CD4-positive, alpha-beta memory T cell (primary cell): ENCODE data around the gene CADPS. TPM values are rescaled to one million over a fixed set of nuclear protein-coding genes. Genes with fewer than 3 reads are reported as not detected.

ENCODE experiments used
- CTCF ChIA-PET: fragments of 350-600 bp; sonication (Branson Sonifier 250); formaldehyde crosslinking; loops from one replicate; lab custom pipeline; 2021; ENCODE audit warnings: inconsistent platforms; ENCODE audit not compliant: partially characterized antibody; lab: Charles Lee
- POLR2A ChIA-PET: fragments of 350-600 bp; sonication (Branson Sonifier 250); formaldehyde crosslinking; loops from one replicate; lab custom pipeline; 2021; ENCODE audit not compliant: partially characterized antibody; lab: Charles Lee
- DNase-seq, 5 donors: peaks; one replicate each; pipeline versions ENCODE4 v3.0.0 to v3.0.0-alpha.2; 2020 to 2022; ENCODE audit warnings: mixed read lengths in 1 of 5
- H3K27ac ChIP-seq: one replicate; pipeline ENCODE4 v1.7.0; 2013; ENCODE audit warnings: low read depth, low read length
- H3K27me3 ChIP-seq: 2 replicates; pipeline ENCODE4 v1.7.0; 2013; ENCODE audit warnings: mild to moderate bottlenecking, low read length, moderate library complexity; ENCODE audit not compliant: insufficient read depth
- H3K36me3 ChIP-seq: 2 replicates; pipeline ENCODE4 v1.7.0; 2013; ENCODE audit warnings: mild to moderate bottlenecking, low read length, moderate library complexity; ENCODE audit not compliant: insufficient read depth
- H3K4me1 ChIP-seq: 2 replicates; pipeline ENCODE4 v1.7.0; 2013; ENCODE audit warnings: mild to moderate bottlenecking, low read length, moderate library complexity; ENCODE audit not compliant: insufficient read depth
- H3K4me3 ChIP-seq, 2 donors: one replicate each; pipeline ENCODE4 v1.7.0; 2013; ENCODE audit warnings: low read length in 2 of 2, mild to moderate bottlenecking in 1 of 2
- H3K9me3 ChIP-seq, 2 donors: one replicate each; pipeline ENCODE4 v1.7.0; 2013; ENCODE audit warnings: low read length in 2 of 2, control low read depth in 1 of 2; ENCODE audit not compliant: control insufficient read depth in 1 of 2
- H3K27ac Mint-ChIP-seq, 7 donors: one replicate each; pipeline ENCODE4 v1.8.0; 2020 to 2021; ENCODE audit warnings: mixed read lengths in 7 of 7, mild to moderate bottlenecking in 6 of 7, inconsistent platforms in 3 of 7, moderate library complexity in 3 of 7
- H3K27me3 Mint-ChIP-seq, 2 donors: one replicate each; pipeline ENCODE4 v1.8.0; 2020 to 2021; ENCODE audit warnings: mixed read lengths in 2 of 2
- H3K36me3 Mint-ChIP-seq, 2 donors: one replicate each; pipeline ENCODE4 v1.8.0; 2020 to 2021; ENCODE audit warnings: mixed read lengths in 2 of 2, inconsistent platforms in 1 of 2, mild to moderate bottlenecking in 1 of 2
- H3K4me1 Mint-ChIP-seq, 4 donors: one replicate each; pipeline ENCODE4 v1.8.0; 2020 to 2021; ENCODE audit warnings: mixed read lengths in 4 of 4, mild to moderate bottlenecking in 1 of 4
- H3K4me3 Mint-ChIP-seq, 8 donors: one replicate each; pipeline ENCODE4 v1.8.0; 2020 to 2021; ENCODE audit warnings: mixed read lengths in 8 of 8, mild to moderate bottlenecking in 7 of 8, moderate library complexity in 6 of 8, inconsistent platforms in 3 of 8
- H3K9me3 Mint-ChIP-seq, 8 donors: one replicate each; pipeline ENCODE4 v1.8.0; 2020 to 2021; ENCODE audit warnings: mixed read lengths in 8 of 8, mild to moderate bottlenecking in 5 of 8, inconsistent platforms in 3 of 8, moderate library complexity in 1 of 8
- intact Hi-C: fragments of 100-400 bp; cut with micrococcal nuclease; formaldehyde crosslinking; loops from one replicate; pipeline ENCODE4 v1.15.1; 2023
- polyA plus RNA-seq, 2 donors: library from polyadenylated mRNA; unstranded; fragments of 300-500 nt; fragmentation: Illumina TruSeq; gene quantifications; one replicate each; pipeline ENCODE4 v1.2.3, GENCODE V29; 2021
- total RNA-seq, 2 experiments: library from RNA; stranded (reverse); gene quantifications; one replicate each; pipeline ENCODE4 v1.2.3, GENCODE V29; 2021

Gene CADPS
- total and polyA plus RNA-seq, 4 experiments from 2014 or later: not detected

- Mint-ChIP-seq H3K27me3 (peaks cover 0 to 3% of the 10 kb centered on the region in 2 donors), H3K4me1 (no peaks in the 10 kb centered on the region), H3K27ac (no peak overlapping the region), H3K9me3 (peaks cover 0 to 4% (median 0%) of the 10 kb centered on the region in 8 donors), H3K36me3 (no peaks in the 10 kb centered on the region), H3K4me3 (no peak overlapping the region)
- intact Hi-C loops: no loop called here
- ChIA-PET CTCF (no interaction called here), POLR2A (no interaction called here)
- Histone ChIP-seq H3K27me3 (no peaks in the 10 kb centered on the region), H3K4me1 (no peaks in the 10 kb centered on the region), H3K4me3 (no peak overlapping the region), H3K36me3 (no peaks in the 10 kb centered on the region), H3K9me3 (no peaks in the 10 kb centered on the region), H3K27ac (no peak overlapping the region)
- DNase-seq: no peak
Observed at GRCh38 chr3:62414786-62415185, 460.4 kb downstream of the CADPS start.

- Mint-ChIP-seq H3K4me1 (no peaks in the 10 kb centered on the region), H3K27ac (no peak overlapping the region), H3K9me3 (peaks cover 0 to 4% (median 0%) of the 10 kb centered on the region in 8 donors), H3K4me3 (no peak overlapping the region), H3K36me3 (no peaks in the 10 kb centered on the region), H3K27me3 (peaks cover 0 to 3% of the 10 kb centered on the region in 2 donors)
- no peak for DNase-seq
- Histone ChIP-seq H3K4me3 (no peak overlapping the region), H3K9me3 (no peaks in the 10 kb centered on the region), H3K36me3 (no peaks in the 10 kb centered on the region), H3K4me1 (no peaks in the 10 kb centered on the region), H3K27ac (no peak overlapping the region), H3K27me3 (no peaks in the 10 kb centered on the region)
- intact Hi-C loops: no loop called here
- ChIA-PET POLR2A (no interaction called here), CTCF (no interaction called here)
Observed at GRCh38 chr3:62413687-62414086, 461.5 kb downstream of the CADPS start.

GRCh38 chr3:62406945-62407344 is 468.3 kb downstream of the CADPS start:
- intact Hi-C loops: no loop called here
- CTCF ChIA-PET: no interaction called here
- no peak overlapping the region for H3K4me3 ChIP-seq

GRCh38 chr3:62405566-62405965 is 469.6 kb downstream of the CADPS start:
- Mint-ChIP-seq H3K27me3 (peaks cover 0 to 4% of the 10 kb centered on the region in 2 donors), H3K4me1 (no peaks in the 10 kb centered on the region), H3K9me3 (peaks cover 0 to 4% (median 0%) of the 10 kb centered on the region in 8 donors), H3K4me3 (no peak overlapping the region), H3K36me3 (no peaks in the 10 kb centered on the region), H3K27ac (no peak overlapping the region)
- ChIA-PET POLR2A (no interaction called here), CTCF (no interaction called here)
- Histone ChIP-seq H3K4me1 (no peaks in the 10 kb centered on the region), H3K4me3 (no peak overlapping the region), H3K9me3 (no peaks in the 10 kb centered on the region), H3K27me3 (no peaks in the 10 kb centered on the region), H3K36me3 (no peaks in the 10 kb centered on the region), H3K27ac (no peak overlapping the region)
- intact Hi-C loops: no loop called here
- DNase-seq: no peak

More at GRCh38 chr3:62406945-62407344, 468.3 kb downstream of the CADPS start:
- Histone ChIP-seq H3K9me3 (no peaks in the 10 kb centered on the region), H3K36me3 (no peaks in the 10 kb centered on the region), H3K27ac (no peak overlapping the region), H3K27me3 (no peaks in the 10 kb centered on the region), H3K4me1 (no peaks in the 10 kb centered on the region)
- H3K4me1 Mint-ChIP-seq: no peaks in the 10 kb centered on the region
- H3K9me3 Mint-ChIP-seq: peaks cover 0 to 4% (median 0%) of the 10 kb centered on the region in 8 donors
- POLR2A ChIA-PET: no interaction called here
- H3K27me3 Mint-ChIP-seq: peaks cover 1 to 4% of the 10 kb centered on the region in 2 donors
- DNase-seq: no peak
- H3K27ac Mint-ChIP-seq: no peak overlapping the region
- no peaks in the 10 kb centered on the region for H3K36me3 Mint-ChIP-seq
- no peak overlapping the region for H3K4me3 Mint-ChIP-seq

- intact Hi-C loops: no loop called here
- Histone ChIP-seq H3K9me3 (no peaks in the 10 kb centered on the region), H3K4me3 (no peak overlapping the region), H3K27me3 (no peaks in the 10 kb centered on the region), H3K4me1 (no peaks in the 10 kb centered on the region), H3K36me3 (no peaks in the 10 kb centered on the region), H3K27ac (no peak overlapping the region)
- H3K4me3 Mint-ChIP-seq: no peak overlapping the region
- H3K9me3 Mint-ChIP-seq: peaks cover 0 to 4% (median 0%) of the 10 kb centered on the region in 8 donors
- ChIA-PET CTCF (no interaction called here), POLR2A (no interaction called here)
- DNase-seq: no peak
- no peak overlapping the region for H3K27ac Mint-ChIP-seq
- no peaks in the 10 kb centered on the region for H3K36me3 Mint-ChIP-seq
- H3K27me3 Mint-ChIP-seq: peaks cover 0 to 4% of the 10 kb centered on the region in 2 donors
- no peaks in the 10 kb centered on the region for H3K4me1 Mint-ChIP-seq
Observed at GRCh38 chr3:62405135-62405534, 470.1 kb downstream of the CADPS start.

GRCh38 chr3:62404321-62404720 is 470.9 kb downstream of the CADPS start:
- Mint-ChIP-seq H3K4me1 (no peaks in the 10 kb centered on the region), H3K27me3 (peaks cover 0 to 4% of the 10 kb centered on the region in 2 donors), H3K4me3 (no peak overlapping the region), H3K9me3 (no peaks in the 10 kb centered on the region), H3K36me3 (no peaks in the 10 kb centered on the region), H3K27ac (no peak overlapping the region)
- ChIA-PET POLR2A (no interaction called here), CTCF (interaction anchor here (0.5 kb wide), 1 partner anchor 1404 kb away, joined by 3 read pairs; no protein-coding TSS in a partner anchor)
- Histone ChIP-seq H3K36me3 (no peaks in the 10 kb centered on the region), H3K9me3 (no peaks in the 10 kb centered on the region), H3K4me3 (no peak overlapping the region), H3K27me3 (no peaks in the 10 kb centered on the region), H3K4me1 (no peaks in the 10 kb centered on the region), H3K27ac (no peak overlapping the region)
- intact Hi-C loops: no loop called here
- no peak for DNase-seq

GRCh38 chr3:62403765-62404164 is 471.5 kb downstream of the CADPS start:
- Mint-ChIP-seq H3K36me3 (no peaks in the 10 kb centered on the region), H3K27me3 (peaks cover 0 to 4% of the 10 kb centered on the region in 2 donors), H3K9me3 (no peaks in the 10 kb centered on the region), H3K4me3 (no peak overlapping the region), H3K4me1 (no peaks in the 10 kb centered on the region), H3K27ac (no peak overlapping the region)
- Histone ChIP-seq H3K27ac (no peak overlapping the region), H3K27me3 (no peaks in the 10 kb centered on the region), H3K4me1 (no peaks in the 10 kb centered on the region), H3K9me3 (no peaks in the 10 kb centered on the region), H3K4me3 (no peak overlapping the region), H3K36me3 (no peaks in the 10 kb centered on the region)
- CTCF ChIA-PET: interaction anchor here (0.5 kb wide), 1 partner anchor 1404 kb away, joined by 3 read pairs; no protein-coding TSS in a partner anchor
- POLR2A ChIA-PET: no interaction called here
- intact Hi-C loops: no loop called here
- no peak for DNase-seq
